H9 (cell line): ENCODE results near the gene MINDY4. TPM values are rescaled to one million over a fixed set of nuclear protein-coding genes. Genes with fewer than 3 reads are reported as not detected.

Experiments
- DNase-seq: peaks from one replicate; pipeline ENCODE4 v3.0.0-alpha.2; 2017
- H2AFZ ChIP-seq: one replicate; pipeline ENCODE4 v1.6.1; 2013; ENCODE audit warnings: mild to moderate bottlenecking, low read length, control low read depth, moderate library complexity
- H2AK5ac ChIP-seq: 2 replicates; pipeline ENCODE4 v1.6.1; 2013; ENCODE audit warnings: low read length, control low read depth, mixed read lengths; ENCODE audit not compliant: insufficient read length
- H2BK120ac ChIP-seq: one replicate; pipeline ENCODE4 v1.6.1; 2013; ENCODE audit warnings: low read depth, mild to moderate bottlenecking, low read length, control low read depth, inconsistent platforms; ENCODE audit not compliant: poor library complexity, severe bottlenecking
- H2BK12ac ChIP-seq: 2 replicates; pipeline ENCODE4 v1.6.1; 2013; ENCODE audit warnings: low read length, control low read depth, mixed read lengths, low read depth; ENCODE audit not compliant: insufficient read length
- H2BK15ac ChIP-seq: 2 replicates; pipeline ENCODE4 v1.6.1; 2013; ENCODE audit warnings: low read depth, low read length, control low read depth
- H2BK20ac ChIP-seq: one replicate; pipeline ENCODE4 v1.6.1; 2013; ENCODE audit warnings: low read depth, mild to moderate bottlenecking, low read length, control low read depth, inconsistent platforms; ENCODE audit not compliant: poor library complexity, severe bottlenecking
- H2BK5ac ChIP-seq: 2 replicates; pipeline ENCODE4 v1.6.1; 2013; ENCODE audit warnings: low read length, control low read depth, mixed read lengths; ENCODE audit not compliant: insufficient read length
- H3K14ac ChIP-seq: 2 replicates; pipeline ENCODE4 v1.6.1; 2013; ENCODE audit warnings: low read length, control low read depth; ENCODE audit not compliant: insufficient read depth
- H3K18ac ChIP-seq: 2 replicates; pipeline ENCODE4 v1.6.1; 2013; ENCODE audit warnings: low read depth, mild to moderate bottlenecking, mixed read lengths, low read length, control low read depth; ENCODE audit not compliant: insufficient read length
- H3K23ac ChIP-seq: 2 replicates; pipeline ENCODE4 v1.6.1; 2013; ENCODE audit warnings: low read length, control low read depth, mixed read lengths, low read depth; ENCODE audit not compliant: insufficient read length
- H3K23me2 ChIP-seq: 2 replicates; pipeline ENCODE4 v1.6.1; 2013; ENCODE audit warnings: low read depth, mild to moderate bottlenecking, mixed read lengths, low read length, control low read depth; ENCODE audit not compliant: insufficient read length, poor library complexity, severe bottlenecking
- H3K27ac ChIP-seq: 2 replicates; pipeline ENCODE4 v1.5.1; 2013; ENCODE audit warnings: low read length, control low read depth, mixed read lengths, low read depth; ENCODE audit not compliant: insufficient read length
- H3K27me3 ChIP-seq: 2 replicates; pipeline ENCODE4 v1.6.1; 2013; ENCODE audit warnings: low read length, control low read depth, inconsistent platforms; ENCODE audit not compliant: insufficient read depth
- H3K4ac ChIP-seq: 2 replicates; pipeline ENCODE4 v1.6.1; 2013; ENCODE audit warnings: low read depth, mild to moderate bottlenecking, control low read depth, inconsistent platforms, low read length, moderate library complexity
- H3K4me1 ChIP-seq: 2 replicates; pipeline ENCODE4 v1.6.1; 2013; ENCODE audit warnings: low read length, control low read depth, inconsistent platforms; ENCODE audit not compliant: insufficient read depth
- H3K4me2 ChIP-seq: 2 replicates; pipeline ENCODE4 v1.6.1; 2013; ENCODE audit warnings: low read length, control low read depth, mixed read lengths; ENCODE audit not compliant: insufficient read length, insufficient read depth
- H3K56ac ChIP-seq: 2 replicates; pipeline ENCODE4 v1.6.1; 2013; ENCODE audit warnings: low read depth, mild to moderate bottlenecking, mixed read lengths, low read length, control low read depth; ENCODE audit not compliant: insufficient read length
- H3K79me1 ChIP-seq: 2 replicates; pipeline ENCODE4 v1.6.1; 2013; ENCODE audit warnings: low read depth, mild to moderate bottlenecking, moderate library complexity, low read length, control low read depth, inconsistent platforms; ENCODE audit not compliant: insufficient read depth, poor library complexity, severe bottlenecking
- H3K79me2 ChIP-seq: 2 replicates; pipeline ENCODE4 v1.6.1; 2013; ENCODE audit warnings: low read length, control low read depth, inconsistent platforms; ENCODE audit not compliant: insufficient read depth
- H3K9ac ChIP-seq: 2 replicates; pipeline ENCODE4 v1.6.1; 2013; ENCODE audit warnings: low read length, control low read depth, mixed read lengths; ENCODE audit not compliant: insufficient read length; ENCODE audit errors: extremely low read depth
- H3K9me3 ChIP-seq: one replicate; pipeline ENCODE4 v1.6.1; 2013; ENCODE audit warnings: low read depth, low read length, inconsistent platforms; ENCODE audit not compliant: control insufficient read depth
- H3T11ph ChIP-seq: one replicate; pipeline ENCODE4 v1.6.1; 2013; ENCODE audit warnings: mild to moderate bottlenecking, low read length, control low read depth, inconsistent platforms
- H4K20me1 ChIP-seq: one replicate; pipeline ENCODE4 v1.6.1; 2013; ENCODE audit not compliant: control insufficient read depth, insufficient read length, insufficient read depth
- H4K5ac ChIP-seq: 2 replicates; pipeline ENCODE4 v1.6.1; 2013; ENCODE audit warnings: low read depth, mild to moderate bottlenecking, mixed read lengths, low read length, control low read depth; ENCODE audit not compliant: insufficient read length
- H4K8ac ChIP-seq: replicated peaks from 2 replicates; pipeline ENCODE4 v1.6.1; 2013; ENCODE audit warnings: low read length, control low read depth, mixed read lengths, low read depth; ENCODE audit not compliant: insufficient read length
- H4K91ac ChIP-seq: 2 replicates; pipeline ENCODE4 v1.6.1; 2013; ENCODE audit warnings: low read depth, mild to moderate bottlenecking, moderate library complexity, mixed read lengths, low read length, control low read depth; ENCODE audit not compliant: insufficient read length
- H3K27ac Mint-ChIP-seq, 3 experiments: 2 replicates in 2 of 3; 3 replicates in 1 of 3; pipeline ENCODE4 v1.8.0; 2020 to 2021; ENCODE audit warnings: mixed read lengths in 3 of 3, mild to moderate bottlenecking in 1 of 3, moderate library complexity in 1 of 3
- H3K27me3 Mint-ChIP-seq: 2 replicates; pipeline ENCODE4 v1.8.0; 2021; ENCODE audit warnings: low read depth, mild to moderate bottlenecking, moderate library complexity, mixed read lengths
- H3K36me3 Mint-ChIP-seq, 3 experiments: 2 replicates in 2 of 3; 3 replicates in 1 of 3; pipeline ENCODE4 v1.8.0; 2020 to 2021; ENCODE audit warnings: low read depth in 3 of 3, mixed read lengths in 3 of 3; ENCODE audit not compliant: insufficient read depth in 1 of 3
- H3K4me1 Mint-ChIP-seq, 2 experiments: 2 replicates each; pipeline ENCODE4 v1.8.0; 2020; ENCODE audit warnings: mixed read lengths in 2 of 2
- H3K4me3 Mint-ChIP-seq, 2 experiments: 2 replicates in 1 of 2; 3 replicates in 1 of 2; pipeline ENCODE4 v1.8.0; 2020 to 2021; ENCODE audit warnings: mild to moderate bottlenecking in 2 of 2, mixed read lengths in 2 of 2, moderate library complexity in 1 of 2
- H3K9me3 Mint-ChIP-seq, 2 experiments: 2 replicates in 1 of 2; 3 replicates in 1 of 2; pipeline ENCODE4 v1.8.0; 2020; ENCODE audit warnings: mild to moderate bottlenecking in 2 of 2, mixed read lengths in 2 of 2, moderate library complexity in 1 of 2
- WGBS: extraction: QIAGEN DNeasy Blood & Tissue Kit; methylation state at CpG from one replicate; pipeline ENCODE4 v1.1.7; 2013; ENCODE audit warnings: missing lambda C conversion rate, low lambda C conversion rate, mixed read lengths; ENCODE audit not compliant: insufficient read length; ENCODE audit errors: extremely low coverage; 5-methylcytosine and 5-hydroxymethylcytosine counted together
- total RNA-seq: library from RNA; stranded (reverse); gene quantifications from 2 replicates; pipeline ENCODE4 v1.2.1, GENCODE V29; 2021
- TF ChIP-seq, protein P1 (sequence below): fragments of 200-600 bp; sonication (generic); conservative IDR thresholded peaks from 3 replicates; pipeline ENCODE4 v1.8.0; 2021; ENCODE audit warnings: antibody characterized with exemption, mild to moderate bottlenecking

Gene MINDY4
- total RNA-seq, 1 experiment from 2014 or later = 3.1 TPM

DNA sequence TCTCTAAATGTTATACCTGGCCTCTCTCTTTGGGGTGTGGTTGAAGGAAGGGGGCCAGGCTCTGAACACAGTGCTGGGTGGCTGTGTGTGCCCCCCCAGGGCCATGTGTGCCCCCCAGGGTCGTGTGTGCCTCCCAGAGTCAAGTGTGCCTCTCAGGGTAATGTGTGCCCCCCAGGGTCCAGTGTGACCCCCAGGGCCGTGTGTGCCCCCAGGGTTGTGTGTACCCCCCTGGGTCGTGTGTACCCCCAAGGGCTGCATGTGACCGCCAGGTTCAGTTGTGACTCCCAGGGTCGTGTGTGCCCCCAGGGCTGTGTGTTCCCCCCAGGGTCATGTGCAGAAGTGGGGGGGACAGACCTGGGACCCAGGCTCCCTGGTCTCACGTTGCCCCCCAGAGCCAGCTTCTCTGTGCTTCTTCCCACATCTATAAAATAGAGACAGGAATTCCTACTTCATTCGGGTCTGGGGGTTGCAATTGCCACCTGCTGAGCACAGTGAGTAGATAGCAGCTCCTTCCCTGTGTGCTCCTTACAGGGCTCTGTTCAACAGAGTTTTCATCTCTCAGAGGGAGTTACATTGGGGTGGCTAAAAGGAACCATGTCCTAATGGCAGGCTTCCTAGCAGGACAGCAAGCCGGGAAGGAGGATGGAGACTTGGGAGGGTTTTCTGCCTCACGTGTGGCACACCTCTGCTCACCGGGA, 99.8 kb downstream of the MINDY4 start:
- Histone ChIP-seq H2BK15ac (no peak overlapping the region), H3K27me3 (no peaks in the 10 kb centered on the region), H3K79me2 (no peaks in the 10 kb centered on the region), H3K4me2 (no peak overlapping the region), H3K23me2 (no peaks in the 10 kb centered on the region), H3T11ph (no peak overlapping the region), H2BK20ac (no peak overlapping the region), H4K20me1 (no peaks in the 10 kb centered on the region), H2BK12ac (no peak overlapping the region), H3K9ac (no peak overlapping the region), H4K5ac (no peak overlapping the region), H3K14ac (no peak overlapping the region; the same call in 1 of the 2 replicates), H3K4me1 (no peaks in the 10 kb centered on the region), H3K18ac (no peak overlapping the region), H3K27ac (no peak overlapping the region), H2AFZ (no peak overlapping the region), H3K79me1 (no peaks in the 10 kb centered on the region), H3K56ac (no peak overlapping the region), H2BK120ac (no peak overlapping the region), H4K8ac (no peak overlapping the region), H3K9me3 (no peaks in the 10 kb centered on the region), H3K23ac (no peak overlapping the region), H4K91ac (no peak overlapping the region), H2AK5ac (no peak overlapping the region), H3K4ac (no peak overlapping the region), H2BK5ac (no peak overlapping the region)
- no CpG with 5 or more reads among the region's 10 CpGs for WGBS
- peaks cover 0 to 3% of the 10 kb centered on the region in 2 experiments; a peak in 1 of 5 replicates for H3K9me3 Mint-ChIP-seq
- H3K36me3 Mint-ChIP-seq = peaks cover 0 to 11% (median 0%) of the 10 kb centered on the region in 3 experiments; a peak in 2 of 7 replicates
- H3K4me3 Mint-ChIP-seq = no peak overlapping the region
- TF ChIP-seq, protein P1, sequence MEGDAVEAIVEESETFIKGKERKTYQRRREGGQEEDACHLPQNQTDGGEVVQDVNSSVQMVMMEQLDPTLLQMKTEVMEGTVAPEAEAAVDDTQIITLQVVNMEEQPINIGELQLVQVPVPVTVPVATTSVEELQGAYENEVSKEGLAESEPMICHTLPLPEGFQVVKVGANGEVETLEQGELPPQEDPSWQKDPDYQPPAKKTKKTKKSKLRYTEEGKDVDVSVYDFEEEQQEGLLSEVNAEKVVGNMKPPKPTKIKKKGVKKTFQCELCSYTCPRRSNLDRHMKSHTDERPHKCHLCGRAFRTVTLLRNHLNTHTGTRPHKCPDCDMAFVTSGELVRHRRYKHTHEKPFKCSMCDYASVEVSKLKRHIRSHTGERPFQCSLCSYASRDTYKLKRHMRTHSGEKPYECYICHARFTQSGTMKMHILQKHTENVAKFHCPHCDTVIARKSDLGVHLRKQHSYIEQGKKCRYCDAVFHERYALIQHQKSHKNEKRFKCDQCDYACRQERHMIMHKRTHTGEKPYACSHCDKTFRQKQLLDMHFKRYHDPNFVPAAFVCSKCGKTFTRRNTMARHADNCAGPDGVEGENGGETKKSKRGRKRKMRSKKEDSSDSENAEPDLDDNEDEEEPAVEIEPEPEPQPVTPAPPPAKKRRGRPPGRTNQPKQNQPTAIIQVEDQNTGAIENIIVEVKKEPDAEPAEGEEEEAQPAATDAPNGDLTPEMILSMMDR = no peak
- H3K4me1 Mint-ChIP-seq = peaks cover 2 to 4% of the 10 kb centered on the region in 2 experiments; a peak in 1 of 4 replicates
- DNase-seq = no peak
- H3K27ac Mint-ChIP-seq = no peak overlapping the region
- peaks cover 6% of the 10 kb centered on the region for H3K27me3 Mint-ChIP-seq
